Measurements from ENCODE around the gene ATP8A2. TPM values are rescaled to one million over a fixed set of nuclear protein-coding genes. Genes with fewer than 3 reads are reported as not detected.

Gene ATP8A2
- total RNA-seq, 2 donors from 2014 or later: 1.6 to 2.9 TPM

DNA sequence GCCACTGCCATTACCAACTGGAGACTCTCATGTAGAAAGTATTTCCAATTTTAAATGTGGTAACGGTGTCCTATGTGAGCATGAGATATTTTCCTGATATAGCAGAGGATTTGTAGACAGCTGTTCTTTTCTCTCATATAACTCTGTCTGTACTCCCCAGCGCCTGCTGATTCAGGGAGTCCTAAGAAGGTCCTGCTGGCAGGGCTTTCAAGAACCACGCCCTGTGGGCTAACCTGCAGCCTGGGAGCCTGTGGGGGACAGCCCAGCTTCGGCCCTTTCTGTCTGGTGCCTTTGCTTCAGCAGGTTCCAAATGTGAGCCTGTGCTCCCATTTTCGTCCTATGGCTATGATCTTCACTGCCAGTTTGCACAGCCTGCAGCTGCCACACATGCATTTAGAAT is 316.8 kb downstream of the ATP8A2 start:
- 94 to 97% methylated on average over 3 to 5 of the region's 5 CpGs for WGBS, 2 experiments (ENCODE audit: insufficient coverage in 1 of 2, insufficient read length in 1 of 2)
- Histone ChIP-seq H3K4me1 (ENCODE audit: control insufficient read depth, insufficient read depth, low read length) (peaks cover 8% of the 10 kb centered on the region), H3K27ac (ENCODE audit: low read depth, low read length) (no peak overlapping the region), H3K9me3 (ENCODE audit: control insufficient read depth, low read length) (no peaks in the 10 kb centered on the region), H3K36me3 (ENCODE audit: control insufficient read depth, insufficient read depth, low read length) (no peaks in the 10 kb centered on the region), H3K9ac (ENCODE audit: extremely low read depth, low read length, poor library complexity, severe bottlenecking) (no peak overlapping the region), H3K4me3 (ENCODE audit: low read length) (no peak overlapping the region), H3K27me3 (ENCODE audit: control insufficient read depth, insufficient read depth, low read length, poor library complexity, severe bottlenecking) (no peaks in the 10 kb centered on the region)
- Mint-ChIP-seq H3K9me3 (no peaks in the 10 kb centered on the region), H3K4me1 (peaks cover 29% of the 10 kb centered on the region), H3K27me3 (ENCODE audit: insufficient read depth) (no peaks in the 10 kb centered on the region), H3K27ac (no peak overlapping the region), H3K4me3 (no peak overlapping the region), H3K36me3 (ENCODE audit: low read depth) (no peaks in the 10 kb centered on the region)
- DNase-seq: no peak
- TF ChIP-seq, protein P1, sequence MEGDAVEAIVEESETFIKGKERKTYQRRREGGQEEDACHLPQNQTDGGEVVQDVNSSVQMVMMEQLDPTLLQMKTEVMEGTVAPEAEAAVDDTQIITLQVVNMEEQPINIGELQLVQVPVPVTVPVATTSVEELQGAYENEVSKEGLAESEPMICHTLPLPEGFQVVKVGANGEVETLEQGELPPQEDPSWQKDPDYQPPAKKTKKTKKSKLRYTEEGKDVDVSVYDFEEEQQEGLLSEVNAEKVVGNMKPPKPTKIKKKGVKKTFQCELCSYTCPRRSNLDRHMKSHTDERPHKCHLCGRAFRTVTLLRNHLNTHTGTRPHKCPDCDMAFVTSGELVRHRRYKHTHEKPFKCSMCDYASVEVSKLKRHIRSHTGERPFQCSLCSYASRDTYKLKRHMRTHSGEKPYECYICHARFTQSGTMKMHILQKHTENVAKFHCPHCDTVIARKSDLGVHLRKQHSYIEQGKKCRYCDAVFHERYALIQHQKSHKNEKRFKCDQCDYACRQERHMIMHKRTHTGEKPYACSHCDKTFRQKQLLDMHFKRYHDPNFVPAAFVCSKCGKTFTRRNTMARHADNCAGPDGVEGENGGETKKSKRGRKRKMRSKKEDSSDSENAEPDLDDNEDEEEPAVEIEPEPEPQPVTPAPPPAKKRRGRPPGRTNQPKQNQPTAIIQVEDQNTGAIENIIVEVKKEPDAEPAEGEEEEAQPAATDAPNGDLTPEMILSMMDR (conservative IDR thresholded peaks at IDR 0.05): no peak

DNA sequence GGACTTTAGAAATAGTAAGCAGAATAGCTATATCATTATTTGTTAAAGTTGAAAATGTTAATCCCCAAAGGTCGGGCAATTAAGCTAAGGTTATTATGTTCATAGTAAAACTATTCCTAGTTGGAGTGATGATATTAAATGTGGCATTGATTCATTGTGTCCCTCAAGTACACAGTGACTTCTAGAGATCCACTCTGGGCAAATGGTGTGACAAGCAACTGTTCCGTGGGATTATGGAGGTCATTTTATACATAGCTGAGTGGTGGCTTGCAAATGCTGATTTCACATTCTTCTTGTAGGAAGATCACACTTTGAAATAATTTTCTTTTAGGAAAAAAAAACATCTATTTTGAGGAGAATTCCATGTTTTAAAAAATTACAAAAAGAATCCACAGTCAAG is 317.8 kb downstream of the ATP8A2 start:
- Mint-ChIP-seq H3K9me3 (no peaks in the 10 kb centered on the region), H3K36me3 (ENCODE audit: low read depth) (no peaks in the 10 kb centered on the region), H3K4me3 (no peak overlapping the region), H3K27me3 (ENCODE audit: insufficient read depth) (no peaks in the 10 kb centered on the region), H3K27ac (no peak overlapping the region), H3K4me1 (peaks cover 29% of the 10 kb centered on the region)
- no peak for DNase-seq
- Histone ChIP-seq H3K9me3 (ENCODE audit: control insufficient read depth, low read length) (no peaks in the 10 kb centered on the region), H3K4me3 (ENCODE audit: low read length) (no peak overlapping the region), H3K27me3 (ENCODE audit: control insufficient read depth, insufficient read depth, low read length, poor library complexity, severe bottlenecking) (no peaks in the 10 kb centered on the region), H3K27ac (ENCODE audit: low read depth, low read length) (no peak overlapping the region), H3K36me3 (ENCODE audit: control insufficient read depth, insufficient read depth, low read length) (no peaks in the 10 kb centered on the region), H3K9ac (ENCODE audit: extremely low read depth, low read length, poor library complexity, severe bottlenecking) (no peak overlapping the region), H3K4me1 (ENCODE audit: control insufficient read depth, insufficient read depth, low read length) (peaks cover 8% of the 10 kb centered on the region)
- WGBS, 2 experiments (ENCODE audit: insufficient coverage in 1 of 2, insufficient read length in 1 of 2): 89 to 90% methylated on average over 1 to 2 of the region's 2 CpGs
- TF ChIP-seq, protein P1 (conservative IDR thresholded peaks at IDR 0.05): no peak

DNA sequence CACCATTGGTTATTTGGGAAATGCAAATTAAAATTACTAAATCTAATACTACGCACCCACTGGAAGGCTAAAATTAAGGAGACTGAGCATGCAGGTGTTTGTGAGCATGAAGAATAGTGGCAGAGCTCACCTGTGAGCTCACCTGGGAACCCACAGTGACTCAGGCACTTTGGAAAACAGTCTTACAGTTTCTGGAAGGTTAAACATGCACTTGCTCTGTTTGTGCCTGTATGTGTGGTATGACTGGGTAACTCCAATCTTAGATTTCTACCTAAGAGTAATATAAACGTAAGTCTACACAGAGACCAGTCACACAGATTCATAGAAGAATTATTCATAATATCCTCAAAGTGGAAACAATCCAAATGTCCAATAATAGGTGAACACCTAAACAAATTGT is 318.8 kb downstream of the ATP8A2 start:
- Histone ChIP-seq H3K36me3 (ENCODE audit: control insufficient read depth, insufficient read depth, low read length) (no peaks in the 10 kb centered on the region), H3K27me3 (ENCODE audit: control insufficient read depth, insufficient read depth, low read length, poor library complexity, severe bottlenecking) (no peaks in the 10 kb centered on the region), H3K9ac (ENCODE audit: extremely low read depth, low read length, poor library complexity, severe bottlenecking) (no peak overlapping the region), H3K4me1 (ENCODE audit: control insufficient read depth, insufficient read depth, low read length) (peaks cover 8% of the 10 kb centered on the region), H3K9me3 (ENCODE audit: control insufficient read depth, low read length) (no peaks in the 10 kb centered on the region), H3K27ac (ENCODE audit: low read depth, low read length) (no peak overlapping the region), H3K4me3 (ENCODE audit: low read length) (no peak overlapping the region)
- WGBS, 2 experiments (ENCODE audit: insufficient coverage in 1 of 2, insufficient read length in 1 of 2): 85% methylated on average over 2 of the region's 2 CpGs; no CpG with 5 or more reads in 1 of the 2 experiments
- H3K27me3 Mint-ChIP-seq (ENCODE audit: insufficient read depth): no peaks in the 10 kb centered on the region
- H3K4me3 Mint-ChIP-seq: no peak overlapping the region
- no peaks in the 10 kb centered on the region for H3K9me3 Mint-ChIP-seq
- H3K27ac Mint-ChIP-seq: no peak overlapping the region
- TF ChIP-seq, protein P1 (conservative IDR thresholded peaks at IDR 0.05): no peak
- DNase-seq: no peak
- peaks cover 29% of the 10 kb centered on the region for H3K4me1 Mint-ChIP-seq
- no peaks in the 10 kb centered on the region for H3K36me3 Mint-ChIP-seq (ENCODE audit: low read depth)

All from endodermal cell (in vitro differentiated cells).